Fibroblast of peridontal ligament (primary cell): ENCODE measurements around the gene ABCA2.

Experiments used
- DNase-seq: peaks from one replicate; pipeline ENCODE4 v3.0.0-alpha.2; 2010; ENCODE audit errors: extremely low read depth

The ABCA2 gene

GRCh38 chr9:137029058-137029936, 1.3 kb upstream of the ABCA2 start:
- peak; percentile 35 for DNase-seq

DNA sequence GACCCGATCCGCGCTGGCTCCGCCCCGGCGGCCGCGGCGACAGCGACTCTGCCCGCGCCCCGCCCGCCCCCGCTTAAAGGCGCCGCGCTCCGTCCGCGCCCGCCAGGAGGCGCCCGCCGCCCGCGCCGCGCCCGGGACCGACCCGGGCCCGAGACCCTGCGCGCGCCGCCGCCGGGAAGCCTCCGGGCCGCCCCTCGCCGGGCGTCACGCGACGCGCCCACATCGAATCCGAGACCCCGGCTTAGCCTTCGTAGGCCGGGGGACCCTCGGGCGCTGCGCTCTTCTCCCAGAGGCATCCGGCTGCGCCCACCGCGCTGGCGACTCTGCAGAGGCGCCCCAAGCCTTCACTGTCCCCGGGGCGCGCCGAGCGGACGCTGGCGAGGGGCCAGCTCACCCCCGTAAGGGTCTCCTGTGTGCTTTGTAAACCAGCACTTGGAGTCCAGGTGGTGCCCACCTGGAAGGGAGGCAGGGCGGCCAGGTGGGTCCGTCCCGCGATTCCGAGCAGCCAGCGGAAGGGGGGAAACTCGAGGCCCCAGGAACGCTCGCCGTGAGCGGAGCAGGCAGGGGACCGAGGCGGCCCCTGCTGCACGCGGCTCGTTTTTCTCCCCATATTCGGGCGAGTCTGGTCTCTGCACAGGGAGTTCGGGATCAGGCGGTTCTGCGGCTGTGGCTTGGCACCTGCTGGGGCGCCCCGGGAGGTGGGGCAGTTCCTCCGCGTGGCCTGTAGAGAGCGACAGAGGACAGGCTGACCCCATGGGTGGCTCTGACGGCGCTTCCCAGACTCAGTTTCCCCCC, 423 bp upstream of the ABCA2 start:
- DNase-seq: peak; percentile 6

DNA sequence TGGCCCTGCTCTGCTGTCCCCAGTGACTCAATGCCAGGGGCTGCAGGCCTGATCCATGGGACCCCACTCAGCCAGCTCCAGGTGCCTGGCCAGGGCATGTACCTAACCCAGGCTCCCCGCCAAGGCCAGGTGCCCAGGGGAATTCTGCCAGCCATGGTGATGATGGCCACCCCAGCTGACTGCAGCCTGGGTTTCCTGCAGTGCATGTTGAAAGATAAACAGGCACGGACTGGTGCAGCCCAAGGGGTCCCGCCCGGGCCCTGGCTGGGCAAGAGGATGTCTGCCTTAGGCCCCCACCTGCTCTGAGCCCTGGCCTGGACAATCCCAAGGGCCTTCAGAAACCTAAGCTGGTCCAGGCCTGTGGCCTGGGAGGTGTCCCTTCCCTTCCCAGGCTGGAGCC, 1.2 kb downstream of the ABCA2 start:
- no peak for DNase-seq

DNA sequence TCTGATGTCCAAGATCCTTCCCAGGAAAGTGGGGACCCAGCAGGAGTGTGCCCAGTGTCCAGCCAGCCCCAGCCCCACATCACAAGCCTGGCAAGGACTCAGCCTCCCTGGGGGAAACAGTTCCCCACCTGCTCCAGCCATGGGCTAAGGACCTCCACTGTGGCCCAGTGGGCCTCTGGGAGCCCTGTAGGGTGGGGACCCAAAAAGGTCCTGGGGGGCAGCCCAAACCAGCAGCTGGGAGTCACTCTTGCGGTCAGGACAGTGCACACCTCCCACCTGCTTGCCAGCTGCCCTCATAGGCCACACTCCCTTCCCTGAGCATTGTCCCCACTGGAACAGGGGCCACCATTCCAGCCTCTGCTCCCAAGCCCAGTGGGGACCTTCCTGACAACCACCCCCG, 1.7 kb downstream of the ABCA2 start:
- DNase-seq: no peak

- no peak for DNase-seq
Measured at GRCh38 chr9:137025517-137025966, 2.5 kb downstream of the ABCA2 start.

DNA sequence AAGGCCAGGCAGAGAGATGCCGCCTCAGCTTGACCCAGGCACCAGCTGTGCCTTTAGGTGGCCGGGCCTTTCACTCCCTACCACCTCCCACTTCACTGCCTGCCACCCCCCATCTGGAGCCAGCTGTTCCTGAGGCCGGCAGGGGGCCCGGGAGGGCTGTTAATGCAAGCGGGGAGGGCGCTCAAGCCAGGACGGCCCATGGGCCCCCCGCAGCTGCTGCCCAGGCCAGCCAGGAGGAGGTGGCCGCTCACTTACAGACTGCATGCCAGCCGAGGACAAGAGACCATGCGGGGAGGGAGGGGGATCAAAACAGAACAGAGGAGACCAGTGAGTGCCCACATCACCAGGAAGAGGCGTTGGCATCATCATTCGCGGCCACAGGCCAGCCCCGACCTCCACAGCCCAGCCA, 4.5 kb downstream of the ABCA2 start:
- no peak for DNase-seq

DNA sequence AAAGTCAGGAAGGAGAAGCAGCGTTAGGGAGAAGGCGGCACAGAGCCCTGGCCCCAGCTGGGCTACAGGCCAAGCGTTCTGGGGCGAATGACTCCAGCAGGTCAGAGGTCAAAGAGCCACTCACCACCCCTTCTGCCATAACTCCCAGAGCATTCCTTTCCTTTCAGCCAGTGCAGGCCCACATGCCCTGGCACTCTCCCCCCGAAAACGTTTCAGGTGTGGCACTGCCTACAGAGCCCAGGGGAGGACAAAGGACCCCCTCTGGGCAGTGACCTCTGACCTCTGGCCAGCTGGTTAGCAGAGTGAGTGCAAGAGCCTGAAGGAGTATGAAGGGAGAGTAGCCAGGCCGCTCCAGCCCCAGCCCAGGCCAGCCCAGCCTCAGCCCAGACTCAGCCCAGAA, 4.9 kb downstream of the ABCA2 start:
- DNase-seq: no peak

DNA sequence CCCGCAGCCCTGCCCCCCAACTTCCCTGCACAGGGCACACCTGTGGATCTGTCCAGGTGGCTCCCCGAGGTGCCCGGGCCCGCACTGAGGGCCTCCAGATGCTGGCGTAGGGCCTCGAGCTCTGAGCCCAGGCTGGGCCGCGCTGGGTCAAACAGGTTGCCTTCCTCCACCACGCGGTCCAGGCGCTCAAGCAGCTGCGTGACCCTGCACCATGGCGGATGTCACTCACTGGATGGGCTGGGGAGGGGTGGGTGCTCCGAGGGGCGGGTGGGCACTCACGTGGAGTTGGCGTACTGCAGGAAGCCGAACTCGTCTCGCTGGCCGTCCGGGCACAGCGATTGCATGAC, 5.4 kb downstream of the ABCA2 start:
- no peak for DNase-seq

GRCh38 chr9:137021979-137022661, 5.9 kb downstream of the ABCA2 start:
- DNase-seq: no peak

GRCh38 chr9:137021568-137021978, 6.5 kb downstream of the ABCA2 start:
- no peak for DNase-seq

DNA sequence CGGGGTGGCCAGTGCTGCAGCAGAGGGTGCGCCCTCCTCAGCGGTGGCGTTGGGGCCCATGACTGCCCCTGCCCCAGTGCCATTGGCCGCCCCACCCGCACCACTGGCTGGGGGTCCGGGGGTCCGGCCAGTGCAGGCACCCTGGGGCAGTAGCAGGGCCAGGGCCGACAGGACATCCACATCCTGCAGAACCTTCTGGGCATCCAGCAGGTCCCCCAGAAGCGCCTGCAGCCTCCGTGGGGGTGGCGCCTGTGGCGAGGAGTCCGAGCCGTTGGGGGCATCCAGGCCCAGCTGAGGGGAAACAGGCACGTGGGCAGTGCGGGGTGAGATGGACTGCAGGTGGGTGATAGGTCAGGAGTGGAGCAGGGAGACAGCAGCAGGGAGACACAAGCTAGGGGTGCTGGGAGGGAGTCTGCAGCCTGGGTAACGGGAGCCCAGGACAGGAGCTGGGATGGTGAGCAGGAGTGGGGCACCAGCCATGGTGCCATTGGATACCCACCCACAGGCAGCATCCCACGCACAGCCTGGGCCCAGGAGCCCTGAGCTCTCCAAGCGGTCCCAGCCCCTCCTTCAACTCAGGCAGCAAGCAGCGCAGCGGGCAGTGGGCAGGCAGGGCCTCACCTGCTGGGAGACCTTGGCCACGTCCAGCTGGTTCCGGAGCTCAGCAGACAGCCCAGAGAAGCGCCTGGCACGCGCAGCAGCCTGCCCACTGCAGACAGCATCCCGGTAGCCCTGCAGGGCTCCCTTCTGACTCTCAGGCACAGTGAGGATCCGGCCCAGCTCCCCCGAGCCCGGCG, 7.1 kb downstream of the ABCA2 start:
- DNase-seq: no peak

DNA sequence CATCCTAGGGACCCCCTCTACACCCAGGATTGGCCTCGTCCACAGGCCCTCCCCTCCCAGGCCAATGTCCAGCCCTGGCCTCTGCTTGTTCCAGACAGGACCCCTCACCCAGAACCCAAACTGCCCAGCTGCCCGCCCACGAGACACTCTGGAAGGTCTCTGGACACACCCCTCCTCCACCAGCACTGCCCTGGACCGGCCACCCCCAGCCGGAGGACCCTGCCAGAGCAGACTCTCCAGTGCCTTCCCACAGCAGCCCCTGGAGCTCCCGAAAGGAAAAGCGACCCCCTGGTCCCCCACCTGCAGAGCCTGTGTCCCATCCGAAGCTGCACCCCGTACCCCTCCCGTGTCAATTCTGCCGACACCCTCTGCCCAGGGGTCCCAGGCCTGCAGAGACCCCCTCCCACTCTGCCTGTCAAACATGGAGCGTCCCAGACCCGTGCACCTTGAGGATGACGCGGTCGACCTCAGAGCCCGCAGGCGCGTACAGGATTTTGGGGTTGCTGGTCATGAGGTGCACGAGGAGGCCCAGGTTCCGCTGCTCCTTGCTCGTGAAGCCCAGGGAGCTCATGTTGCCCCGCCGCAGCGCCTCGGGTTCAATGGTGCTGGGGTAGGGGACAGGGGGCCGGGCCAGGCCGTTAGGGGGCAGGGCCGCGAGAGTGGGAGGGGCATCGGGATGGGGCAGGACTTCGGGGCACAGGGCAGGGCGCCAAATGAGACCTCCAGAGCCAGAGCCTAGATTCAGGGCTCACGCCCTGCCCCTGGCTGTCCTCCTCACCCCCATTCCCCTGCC, 8.0 kb downstream of the ABCA2 start:
- DNase-seq: no peak

DNA sequence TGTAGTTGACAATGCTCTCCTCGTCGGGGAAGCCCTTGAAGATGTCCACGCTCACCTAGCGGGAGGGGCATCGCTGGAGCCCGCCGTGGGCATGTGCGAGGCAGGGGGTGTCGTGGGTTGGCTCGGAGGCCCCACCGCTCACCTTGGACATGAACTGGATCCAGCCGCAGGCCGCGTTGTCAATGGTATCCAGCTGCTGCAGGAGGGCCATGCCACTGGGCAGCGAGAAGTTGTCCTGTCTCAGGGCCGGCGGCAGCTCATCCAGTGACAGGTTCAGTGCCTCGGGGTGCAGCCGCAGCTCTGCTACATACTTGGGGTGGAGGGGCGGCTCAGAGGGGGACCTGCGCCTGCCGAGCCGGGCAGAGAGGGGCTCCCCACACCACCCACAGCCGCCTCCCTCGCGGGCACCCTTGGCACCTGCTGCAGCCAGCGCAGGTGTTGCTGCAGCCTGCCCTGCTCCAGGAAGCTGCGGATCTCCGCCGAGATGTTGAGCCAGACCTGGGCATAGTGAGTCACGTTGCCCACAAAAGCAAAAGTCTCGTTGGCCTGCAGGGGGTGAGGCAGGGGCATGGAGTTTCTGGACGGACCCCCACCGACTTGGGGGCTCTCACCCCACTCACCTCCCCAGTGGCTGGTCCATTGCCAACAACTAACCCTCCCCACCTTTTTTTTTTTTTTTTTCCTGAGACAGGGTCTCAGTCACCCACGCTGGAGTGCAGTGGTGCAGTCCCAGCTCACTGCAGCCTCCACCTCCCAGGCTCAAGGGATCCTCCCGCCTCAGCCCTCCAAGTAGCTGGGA, 9.1 kb downstream of the ABCA2 start:
- no peak for DNase-seq

DNA sequence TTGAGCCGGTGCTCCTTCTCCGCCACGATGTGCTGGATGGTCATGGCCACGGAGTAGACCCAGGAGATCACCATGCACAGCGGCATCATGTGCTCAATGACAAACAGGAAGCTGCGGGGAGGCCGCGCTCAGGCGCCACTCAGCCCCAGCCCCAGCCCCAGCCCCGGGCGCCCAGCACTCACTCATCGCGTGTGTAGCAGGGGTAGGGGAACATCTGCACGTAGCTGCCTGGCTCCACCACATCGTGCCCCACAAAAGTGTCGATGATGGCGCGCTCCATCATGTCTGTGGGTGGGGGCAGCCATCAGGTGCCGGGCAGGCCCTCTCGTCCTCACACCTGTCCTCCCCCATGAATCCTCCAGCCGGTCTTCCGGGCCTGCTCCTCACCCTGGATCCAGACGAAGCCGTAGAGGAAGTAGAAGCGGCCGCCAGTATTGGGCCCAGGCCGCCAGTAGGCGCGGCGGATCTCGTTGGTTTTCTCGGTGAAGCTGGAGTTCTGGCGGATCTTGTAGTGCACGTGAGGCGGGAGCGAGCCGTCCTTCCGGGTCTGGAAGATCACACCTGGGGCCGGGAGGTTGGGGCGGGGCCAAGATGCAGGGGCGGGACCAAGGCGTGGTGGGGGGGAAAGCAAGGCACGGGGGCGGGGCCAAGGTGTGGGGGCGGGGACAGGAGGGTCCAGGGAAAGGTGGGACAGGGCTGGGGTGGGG, 10.1 kb downstream of the ABCA2 start:
- no peak for DNase-seq

DNA sequence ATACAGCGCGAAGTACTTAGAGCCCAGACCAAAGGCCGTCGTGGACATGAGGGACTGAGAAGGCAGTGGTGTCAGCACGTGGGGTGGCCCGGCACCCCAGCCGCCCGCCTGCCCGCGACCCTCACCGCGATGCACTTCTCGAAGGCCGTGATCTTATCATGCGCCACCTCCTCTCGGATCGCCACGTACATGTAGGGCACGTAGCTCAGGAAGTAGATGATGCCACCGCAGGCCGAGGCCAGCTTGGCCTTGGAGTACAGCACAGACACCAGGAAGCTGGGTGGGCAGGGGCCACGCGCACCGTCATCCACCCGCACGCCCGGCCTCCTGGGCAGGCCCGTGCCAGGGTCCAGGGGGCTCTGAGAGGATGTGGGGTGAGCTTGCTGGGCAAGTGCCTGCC, 11.0 kb downstream of the ABCA2 start:
- DNase-seq: no peak

DNA sequence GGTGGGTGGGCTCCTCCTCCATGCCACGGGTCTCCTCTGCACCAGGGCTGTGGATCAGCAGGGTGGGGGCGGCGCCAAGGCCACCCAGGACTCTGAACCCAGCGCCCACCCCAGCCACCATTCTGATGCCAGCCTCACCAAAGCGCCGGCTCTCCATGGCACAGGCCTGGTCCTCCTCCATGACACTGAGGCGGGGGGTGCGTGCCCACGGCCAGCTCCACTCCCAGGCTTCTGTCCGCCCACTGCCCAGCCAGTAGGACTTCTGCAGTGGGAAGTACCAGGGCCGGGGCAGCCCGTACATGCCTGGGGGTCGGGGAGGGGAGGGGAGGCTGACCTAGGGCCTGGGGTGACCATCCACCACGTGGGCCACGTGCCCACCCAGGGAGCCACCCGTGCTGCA, 11.6 kb downstream of the ABCA2 start:
- no peak for DNase-seq

DNA sequence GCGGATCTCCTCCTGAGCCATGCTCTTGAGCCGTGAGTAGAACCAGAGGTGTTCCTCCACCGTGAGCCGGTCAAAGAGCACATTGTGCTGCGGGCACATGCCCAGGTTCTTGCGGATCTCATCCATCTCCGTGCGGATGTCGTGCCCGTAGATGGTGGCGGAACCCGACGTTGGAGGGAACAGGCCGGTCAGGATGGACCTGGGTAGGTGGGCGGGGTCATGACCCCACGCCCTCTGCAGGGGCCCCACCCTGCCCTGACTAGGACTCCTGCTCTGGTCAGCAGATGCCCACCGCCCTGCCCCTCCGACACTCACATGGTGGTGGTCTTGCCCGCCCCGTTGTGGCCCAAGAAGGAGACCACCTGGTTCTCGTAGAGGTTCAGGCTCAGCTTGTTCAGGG, 12.1 kb downstream of the ABCA2 start:
- no peak for DNase-seq

GRCh38 chr9:137015540-137015930, 12.5 kb downstream of the ABCA2 start:
- DNase-seq: no peak

DNA sequence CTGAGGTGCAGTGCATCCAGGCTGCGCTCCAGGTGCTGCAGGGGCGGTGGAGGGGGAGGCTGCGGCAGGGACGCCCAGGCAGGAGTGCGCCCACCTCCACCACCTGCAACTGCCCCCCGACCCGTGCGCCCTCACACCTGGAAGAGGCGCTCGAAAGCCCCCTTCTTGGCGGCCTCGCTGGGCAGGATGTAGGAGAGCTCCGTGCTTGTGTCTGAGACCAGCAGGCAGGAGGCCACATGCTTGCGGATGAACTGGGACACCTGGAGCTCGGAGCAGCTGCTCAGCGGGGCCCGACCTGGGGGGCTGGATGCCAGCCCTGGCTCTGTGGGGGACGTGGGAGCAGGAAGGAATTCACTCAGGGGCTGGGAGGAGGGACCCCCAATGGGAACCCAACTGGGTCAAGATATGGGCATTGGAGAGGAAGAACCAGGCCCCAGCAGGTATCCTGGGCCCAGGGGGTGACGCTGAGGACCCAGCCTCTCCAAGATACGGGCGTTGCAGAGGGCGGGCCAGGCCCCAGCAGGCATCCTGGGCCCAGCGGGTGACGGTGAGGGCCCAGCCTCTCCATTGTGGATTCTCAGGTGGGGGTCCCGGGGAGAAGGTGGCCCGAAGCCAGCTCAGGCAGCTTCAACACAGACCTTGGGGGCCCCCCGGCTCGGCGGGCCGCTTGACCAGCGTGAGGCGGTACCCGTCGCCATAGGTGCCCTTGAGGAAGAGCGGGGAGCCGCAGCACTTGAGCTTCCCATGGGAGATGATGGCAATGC, 13.1 kb downstream of the ABCA2 start:
- DNase-seq: no peak
